ENCODE results near the gene SLC25A21.
A peak's percentile ranks its signal among the peaks of the same experiment; 100 is the strongest.

DNA sequence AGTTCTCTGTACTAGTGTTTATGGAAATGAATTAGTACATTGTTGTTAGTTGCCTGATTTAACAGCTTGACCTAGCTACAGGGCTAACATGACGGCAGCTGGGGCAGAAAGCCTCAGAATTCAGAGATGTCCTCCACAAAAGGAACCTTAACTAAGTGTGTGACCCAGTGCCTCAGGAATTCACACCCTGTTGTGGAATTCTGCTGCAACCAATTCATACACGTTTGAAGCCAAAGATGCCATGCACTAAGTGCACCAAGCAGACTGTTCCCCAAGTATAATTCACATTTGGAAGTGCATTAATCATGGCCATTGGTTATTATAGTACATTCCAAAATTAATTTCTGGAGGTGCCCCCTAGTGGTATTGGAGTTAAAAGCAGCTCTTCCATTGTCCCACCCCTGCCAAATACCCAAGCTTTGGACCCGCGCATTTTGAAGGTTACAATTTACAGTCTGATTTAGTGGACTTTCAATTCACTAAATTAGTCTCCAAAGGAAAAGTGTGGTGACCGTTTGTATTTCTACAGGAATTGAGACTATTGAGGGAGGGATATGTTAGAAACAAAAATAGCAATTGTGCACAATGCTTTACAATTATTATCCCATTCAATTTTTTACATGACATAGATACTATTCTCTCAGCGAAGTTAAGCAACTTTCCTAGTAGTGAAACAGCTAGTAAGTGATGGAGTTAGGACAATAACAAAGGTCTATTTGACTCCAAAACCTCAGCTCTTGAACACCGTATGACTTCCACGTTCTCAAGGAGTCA is 424.8 kb downstream of the SLC25A21 start:
- TF ChIP-seq, protein P1, sequence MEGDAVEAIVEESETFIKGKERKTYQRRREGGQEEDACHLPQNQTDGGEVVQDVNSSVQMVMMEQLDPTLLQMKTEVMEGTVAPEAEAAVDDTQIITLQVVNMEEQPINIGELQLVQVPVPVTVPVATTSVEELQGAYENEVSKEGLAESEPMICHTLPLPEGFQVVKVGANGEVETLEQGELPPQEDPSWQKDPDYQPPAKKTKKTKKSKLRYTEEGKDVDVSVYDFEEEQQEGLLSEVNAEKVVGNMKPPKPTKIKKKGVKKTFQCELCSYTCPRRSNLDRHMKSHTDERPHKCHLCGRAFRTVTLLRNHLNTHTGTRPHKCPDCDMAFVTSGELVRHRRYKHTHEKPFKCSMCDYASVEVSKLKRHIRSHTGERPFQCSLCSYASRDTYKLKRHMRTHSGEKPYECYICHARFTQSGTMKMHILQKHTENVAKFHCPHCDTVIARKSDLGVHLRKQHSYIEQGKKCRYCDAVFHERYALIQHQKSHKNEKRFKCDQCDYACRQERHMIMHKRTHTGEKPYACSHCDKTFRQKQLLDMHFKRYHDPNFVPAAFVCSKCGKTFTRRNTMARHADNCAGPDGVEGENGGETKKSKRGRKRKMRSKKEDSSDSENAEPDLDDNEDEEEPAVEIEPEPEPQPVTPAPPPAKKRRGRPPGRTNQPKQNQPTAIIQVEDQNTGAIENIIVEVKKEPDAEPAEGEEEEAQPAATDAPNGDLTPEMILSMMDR (IDR thresholded peaks at IDR 0.05; ENCODE audit: low read depth, low read length, poor library complexity, severe bottlenecking): peak; percentile 76
- no peak for TF ChIP-seq EZH2phosphoT487 (IDR thresholded peaks at IDR 0.05; ENCODE audit: borderline replicate concordance, low read length)

Data from DOHH2 (cell line).